Measurements from ENCODE around the gene OSTF1.

DNA sequence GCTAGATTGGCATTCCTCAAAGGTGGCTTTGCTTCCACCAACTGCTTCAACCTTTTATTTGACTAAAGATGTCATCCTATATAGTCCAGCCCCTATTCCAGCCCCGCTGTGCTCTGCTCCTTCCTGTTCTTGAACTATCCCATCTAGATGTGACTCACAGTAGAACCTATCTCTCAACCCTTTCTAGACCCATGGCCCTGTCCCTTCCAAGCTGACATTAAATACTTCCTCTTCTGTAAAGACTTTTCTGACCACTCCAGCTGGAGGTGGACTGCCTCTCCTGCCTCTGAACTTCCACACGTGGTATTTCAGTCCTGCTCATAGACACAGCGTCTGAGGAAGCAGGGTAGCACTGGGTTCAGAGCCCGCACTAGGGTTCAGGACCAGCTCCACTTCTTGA, 32.4 kb downstream of the OSTF1 start:
- TF ChIP-seq, protein P1, sequence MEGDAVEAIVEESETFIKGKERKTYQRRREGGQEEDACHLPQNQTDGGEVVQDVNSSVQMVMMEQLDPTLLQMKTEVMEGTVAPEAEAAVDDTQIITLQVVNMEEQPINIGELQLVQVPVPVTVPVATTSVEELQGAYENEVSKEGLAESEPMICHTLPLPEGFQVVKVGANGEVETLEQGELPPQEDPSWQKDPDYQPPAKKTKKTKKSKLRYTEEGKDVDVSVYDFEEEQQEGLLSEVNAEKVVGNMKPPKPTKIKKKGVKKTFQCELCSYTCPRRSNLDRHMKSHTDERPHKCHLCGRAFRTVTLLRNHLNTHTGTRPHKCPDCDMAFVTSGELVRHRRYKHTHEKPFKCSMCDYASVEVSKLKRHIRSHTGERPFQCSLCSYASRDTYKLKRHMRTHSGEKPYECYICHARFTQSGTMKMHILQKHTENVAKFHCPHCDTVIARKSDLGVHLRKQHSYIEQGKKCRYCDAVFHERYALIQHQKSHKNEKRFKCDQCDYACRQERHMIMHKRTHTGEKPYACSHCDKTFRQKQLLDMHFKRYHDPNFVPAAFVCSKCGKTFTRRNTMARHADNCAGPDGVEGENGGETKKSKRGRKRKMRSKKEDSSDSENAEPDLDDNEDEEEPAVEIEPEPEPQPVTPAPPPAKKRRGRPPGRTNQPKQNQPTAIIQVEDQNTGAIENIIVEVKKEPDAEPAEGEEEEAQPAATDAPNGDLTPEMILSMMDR (IDR thresholded peaks at IDR 0.05; ENCODE audit: poor library complexity), result no peak
- no peak for TF ChIP-seq EZH2 (IDR thresholded peaks at IDR 0.05; ENCODE audit: borderline replicate concordance)

Measured in hepatocyte (in vitro differentiated cells).